IMR-90 (cell line): ENCODE results near the gene HDAC9. TPM values are rescaled to one million over a fixed set of nuclear protein-coding genes. Genes with fewer than 3 reads are reported as not detected.

ENCODE experiments used
- ATAC-seq: fragments of 200-7000 bp; cut with Tn5 transposase; 2 replicates; pipeline ENCODE4 v1.9.1; 2020; ENCODE audit warnings: low read depth, mild to moderate bottlenecking, moderate library complexity
- BruUV-seq: library from RNA; stranded (reverse); fragments of 400-500 nt; replicated peaks from 2 replicates; lab custom pipeline; 2021; lab: Mats Ljungman, UMichigan
- CTCF ChIA-PET: fragments of 300-600 bp; formaldehyde crosslinking; extraction: SDS; loops from one replicate; lab custom pipeline; 2021; ENCODE audit warnings: antibody characterized with exemption; lab: Yijun Ruan, JAX
- POLR2A ChIA-PET: fragments of 300-600 bp; sonication (Branson Sonifier 250); formaldehyde crosslinking; loops from one replicate; lab custom pipeline; 2022; ENCODE audit warnings: antibody characterized with exemption; ENCODE audit not compliant: unreplicated experiment; lab: Charles Lee
- DNase-seq: peaks from one replicate; pipeline ENCODE4 v3.0.0; 2013
- H2AFZ ChIP-seq: replicated peaks from 2 replicates; pipeline ENCODE3; 2013; ENCODE audit warnings: low read length, mild to moderate bottlenecking; ENCODE audit not compliant: poor library complexity
- H2AK5ac ChIP-seq: 2 replicates; pipeline ENCODE4 v1.6.1; 2013; ENCODE audit warnings: low read depth, low read length, inconsistent platforms
- H2AK9ac ChIP-seq: replicated peaks from 2 replicates; pipeline ENCODE3; 2013; ENCODE audit warnings: mild to moderate bottlenecking, low read depth, low read length, moderate library complexity; ENCODE audit not compliant: poor library complexity
- H2BK120ac ChIP-seq: 2 replicates; pipeline ENCODE4 v1.6.1; 2013; ENCODE audit warnings: low read depth, low read length, inconsistent platforms
- H2BK15ac ChIP-seq: 3 replicates; pipeline ENCODE4 v1.6.1; 2013; ENCODE audit warnings: low read depth, low read length, inconsistent platforms
- H2BK20ac ChIP-seq: 2 replicates; pipeline ENCODE4 v1.6.1; 2013; ENCODE audit warnings: low read depth, mild to moderate bottlenecking, inconsistent platforms, low read length, moderate library complexity
- H2BK5ac ChIP-seq: 2 replicates; pipeline ENCODE4 v1.6.1; 2013; ENCODE audit warnings: mild to moderate bottlenecking, low read depth, low read length, inconsistent platforms; ENCODE audit not compliant: poor library complexity, severe bottlenecking
- H3K14ac ChIP-seq: replicated peaks from 2 replicates; pipeline ENCODE4 v1.6.1; 2013; ENCODE audit warnings: low read depth, low read length, inconsistent platforms
- H3K18ac ChIP-seq: 2 replicates; pipeline ENCODE4 v1.6.1; 2013; ENCODE audit warnings: low read depth, low read length, control low read depth
- H3K23ac ChIP-seq: 2 replicates; pipeline ENCODE4 v1.6.1; 2013; ENCODE audit warnings: low read depth, low read length, inconsistent platforms
- H3K27ac ChIP-seq: 2 replicates; pipeline ENCODE4 v1.5.1; 2013; ENCODE audit warnings: mild to moderate bottlenecking, control low read depth, low read length; ENCODE audit not compliant: insufficient read depth
- H3K27me3 ChIP-seq: 2 replicates; pipeline ENCODE4 v1.6.1; 2013; ENCODE audit warnings: low read length; ENCODE audit not compliant: control insufficient read depth, insufficient read depth
- H3K36me3 ChIP-seq: 2 replicates; pipeline ENCODE4 v1.6.1; 2013; ENCODE audit warnings: low read length, mixed read lengths; ENCODE audit not compliant: control insufficient read depth, insufficient read depth
- H3K4ac ChIP-seq: 2 replicates; pipeline ENCODE4 v1.6.1; 2013; ENCODE audit warnings: low read depth, low read length, inconsistent platforms
- H3K4me1 ChIP-seq: 2 replicates; pipeline ENCODE4 v1.6.1; 2013; ENCODE audit warnings: low read length, mixed read lengths; ENCODE audit not compliant: control insufficient read depth, insufficient read depth
- H3K4me2 ChIP-seq: 2 replicates; pipeline ENCODE4 v1.6.1; 2013; ENCODE audit warnings: low read depth, mild to moderate bottlenecking, control low read depth, low read length, moderate library complexity
- H3K4me3 ChIP-seq: 2 replicates; pipeline ENCODE4 v1.5.1; 2013; ENCODE audit warnings: low read depth, mild to moderate bottlenecking, control low read depth, low read length, moderate library complexity; ENCODE audit not compliant: insufficient read depth
- H3K56ac ChIP-seq: 2 replicates; pipeline ENCODE4 v1.6.1; 2013; ENCODE audit warnings: low read length, inconsistent platforms; ENCODE audit not compliant: insufficient read depth; ENCODE audit errors: extremely low read depth
- H3K79me1 ChIP-seq, 2 experiments: 2 replicates each; pipeline ENCODE4 v1.6.1; 2013; ENCODE audit warnings: low read length in 2 of 2, inconsistent platforms in 1 of 2, low read depth in 1 of 2
- H3K9ac ChIP-seq: 2 replicates; pipeline ENCODE4 v1.6.1; 2013; ENCODE audit warnings: low read depth, low read length, control low read depth
- H3K9me1 ChIP-seq: 2 replicates; pipeline ENCODE4 v1.6.1; 2013; ENCODE audit warnings: low read length, inconsistent platforms; ENCODE audit not compliant: insufficient read depth
- H3K9me3 ChIP-seq: 2 replicates; pipeline ENCODE4 v1.6.1; 2013; ENCODE audit warnings: low read length; ENCODE audit not compliant: control insufficient read depth, insufficient read depth
- H4K20me1 ChIP-seq: 2 replicates; pipeline ENCODE4 v1.6.1; 2013; ENCODE audit warnings: low read length, inconsistent platforms; ENCODE audit not compliant: insufficient read depth
- H4K5ac ChIP-seq: 2 replicates; pipeline ENCODE4 v1.6.1; 2013; ENCODE audit warnings: mild to moderate bottlenecking, low read depth, low read length, control low read depth
- H4K8ac ChIP-seq, 2 experiments: 2 replicates each; pipeline ENCODE4 v1.6.1; 2013; ENCODE audit warnings: low read depth in 2 of 2, low read length in 2 of 2, control low read depth in 1 of 2, inconsistent platforms in 1 of 2
- H4K91ac ChIP-seq: 2 replicates; pipeline ENCODE4 v1.6.1; 2013; ENCODE audit warnings: low read depth, low read length, inconsistent platforms; ENCODE audit not compliant: insufficient read depth
- FOS ChIP-seq: fragments of 150-350 bp; IDR thresholded peaks from 2 replicates; pipeline ENCODE4 v1.6.1; 2016; ENCODE audit warnings: low read depth, low read length
- MXI1 ChIP-seq: IDR thresholded peaks from 2 replicates; pipeline ENCODE4 v1.6.1; 2012; ENCODE audit warnings: low read depth, mild to moderate bottlenecking, low read length, moderate library complexity, borderline replicate concordance
- RAD21 ChIP-seq: IDR thresholded peaks from 2 replicates; pipeline ENCODE4 v1.6.1; 2012; ENCODE audit warnings: low read length, improper control_type of control experiment
- SMC3 ChIP-seq: fragments of 150-350 bp; IDR thresholded peaks from 2 replicates; pipeline ENCODE4 v1.6.1; 2016; ENCODE audit warnings: low read depth, mild to moderate bottlenecking, antibody characterized with exemption, low read length, moderate library complexity
- WGBS, 2 experiments: methylation state at CpG; one replicate each; pipeline versions ENCODE4 v1.1.5 to v1.1.7; 2013; ENCODE audit warnings: missing lambda C conversion rate in 2 of 2; ENCODE audit not compliant: insufficient read length in 1 of 2; ENCODE audit errors: extremely low coverage in 2 of 2; 5-methylcytosine and 5-hydroxymethylcytosine counted together
- dilution Hi-C: fragments of 300-500 bp; cut with HindIII; formaldehyde crosslinking; loops from one replicate; pipeline ENCODE4 v1.14.3; 2018; ENCODE audit warnings: low sequenced_read_pairs; ENCODE audit not compliant: unreplicated experiment
- in situ Hi-C: fragments of 300-500 bp; cut with MboI; formaldehyde crosslinking; loops from 3 replicates; pipeline ENCODE4 v1.14.3; 2019; ENCODE audit warnings: low sequenced_read_pairs, inconsistent platforms, mixed read lengths
- intact Hi-C: fragments of 100-400 bp; cut with micrococcal nuclease; formaldehyde crosslinking; loops from 2 replicates; pipeline ENCODE4 v1.10.0; 2022
- polyA plus RNA-seq, 3 experiments: library from polyadenylated mRNA; depleted of rRNA; stranded (reverse); fragments of >200 nt; gene quantifications; 2 replicates each; pipeline ENCODE4 v1.2.3, GENCODE V29; 2012; ENCODE audit warnings: low replicate concordance in 1 of 3
- total RNA-seq: library from RNA; depleted of rRNA; stranded (reverse); fragments of >200 nt; gene quantifications from 2 replicates; pipeline ENCODE4 v1.2.3, GENCODE V29; 2012
- TF ChIP-seq, protein P1 (sequence below): conservative IDR thresholded peaks from 2 replicates; pipeline ENCODE4 v1.5.1; 2012; ENCODE audit warnings: mild to moderate bottlenecking, low read depth, low read length, improper control_type of control experiment

HDAC9 gene
- total and polyA plus RNA-seq, 2 of the 4 experiments (the other 2 are of a cell fraction) = 4.3 to 24.7 TPM

DNA sequence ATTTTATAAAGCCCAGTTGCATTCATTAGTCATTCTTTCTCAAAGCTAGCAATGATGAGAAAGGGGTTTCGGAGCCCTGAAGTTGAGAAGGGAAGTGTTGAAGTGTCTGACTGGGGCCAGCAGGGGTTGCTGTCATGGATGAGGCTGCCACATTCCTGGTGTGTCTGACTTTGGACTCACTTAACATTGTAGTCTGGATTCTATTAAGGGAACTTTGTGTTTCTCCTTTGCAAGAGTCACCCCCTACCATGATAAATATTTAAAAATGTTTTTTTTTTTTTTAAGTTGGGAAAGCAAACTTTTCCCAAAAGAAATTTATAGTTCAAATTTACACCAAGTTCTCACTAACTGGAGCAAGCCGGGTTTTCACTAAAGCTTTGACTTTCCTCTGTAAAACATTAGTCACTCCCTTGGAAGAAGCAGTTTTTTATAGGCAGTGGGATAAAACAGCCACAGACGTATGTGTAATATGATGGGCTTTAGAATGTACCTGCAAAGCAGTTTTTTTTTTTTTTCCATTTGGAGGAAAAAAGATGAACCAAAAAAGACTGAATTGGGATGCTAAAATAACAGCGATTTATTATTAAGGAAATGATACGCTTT, 378.3 kb downstream of the HDAC9 start:
- intact Hi-C loops = no loop called here
- no peaks in the 10 kb centered on the region for H3K79me1 ChIP-seq
- ATAC-seq = peak; percentile 62

More for the DNA sequence above, 378.3 kb downstream of the HDAC9 start:
- no peak overlapping the region for H2BK20ac ChIP-seq
- TF ChIP-seq SMC3 (peak; percentile 22; the same call in 1 of the 2 replicates), FOS (no peak), RAD21 (peak; percentile 36; the same call in 1 of the 2 replicates), MXI1 (no peak)
- TF ChIP-seq, protein P1, sequence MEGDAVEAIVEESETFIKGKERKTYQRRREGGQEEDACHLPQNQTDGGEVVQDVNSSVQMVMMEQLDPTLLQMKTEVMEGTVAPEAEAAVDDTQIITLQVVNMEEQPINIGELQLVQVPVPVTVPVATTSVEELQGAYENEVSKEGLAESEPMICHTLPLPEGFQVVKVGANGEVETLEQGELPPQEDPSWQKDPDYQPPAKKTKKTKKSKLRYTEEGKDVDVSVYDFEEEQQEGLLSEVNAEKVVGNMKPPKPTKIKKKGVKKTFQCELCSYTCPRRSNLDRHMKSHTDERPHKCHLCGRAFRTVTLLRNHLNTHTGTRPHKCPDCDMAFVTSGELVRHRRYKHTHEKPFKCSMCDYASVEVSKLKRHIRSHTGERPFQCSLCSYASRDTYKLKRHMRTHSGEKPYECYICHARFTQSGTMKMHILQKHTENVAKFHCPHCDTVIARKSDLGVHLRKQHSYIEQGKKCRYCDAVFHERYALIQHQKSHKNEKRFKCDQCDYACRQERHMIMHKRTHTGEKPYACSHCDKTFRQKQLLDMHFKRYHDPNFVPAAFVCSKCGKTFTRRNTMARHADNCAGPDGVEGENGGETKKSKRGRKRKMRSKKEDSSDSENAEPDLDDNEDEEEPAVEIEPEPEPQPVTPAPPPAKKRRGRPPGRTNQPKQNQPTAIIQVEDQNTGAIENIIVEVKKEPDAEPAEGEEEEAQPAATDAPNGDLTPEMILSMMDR = peak; percentile 34
- CTCF ChIA-PET = interaction anchor here (0.7 kb wide), 1 partner anchor 492 kb away, joined by 3 read pairs; no protein-coding TSS in a partner anchor
- no TSS peak for BruUV-seq
- H3K9me1 ChIP-seq = no peaks in the 10 kb centered on the region
- no peak overlapping the region for H2AK5ac ChIP-seq
- no peaks in the 10 kb centered on the region; the same call in 1 of the 2 replicates for H3K9me3 ChIP-seq
- no peaks in the 10 kb centered on the region for H3K36me3 ChIP-seq
- H3K4me2 ChIP-seq = no peak overlapping the region
- no peak overlapping the region for H3K56ac ChIP-seq
- no peak overlapping the region for H4K8ac ChIP-seq
- H3K14ac ChIP-seq = no peak overlapping the region
- no peak overlapping the region for H2BK5ac ChIP-seq
- no peak overlapping the region for H4K91ac ChIP-seq
- H4K20me1 ChIP-seq = no peaks in the 10 kb centered on the region
- no peaks in the 10 kb centered on the region for H3K4me1 ChIP-seq
- no peak overlapping the region for H3K9ac ChIP-seq
- in situ Hi-C loops = no loop called here
- no peak overlapping the region for H3K27ac ChIP-seq
- H2BK120ac ChIP-seq = no peak overlapping the region
- H3K18ac ChIP-seq = no peak overlapping the region
- no peak overlapping the region for H3K23ac ChIP-seq
- no peak overlapping the region for H2AK9ac ChIP-seq
- H3K27me3 ChIP-seq = no peaks in the 10 kb centered on the region
- DNase-seq = peak; percentile 41
- POLR2A ChIA-PET = no interaction called here
- no peak overlapping the region for H4K5ac ChIP-seq
- dilution Hi-C loops = no loop called here
- no peak overlapping the region for H2BK15ac ChIP-seq
- WGBS, 2 experiments = no CpG with 5 or more reads among the region's 5 CpGs
- H3K4me3 ChIP-seq = no peak overlapping the region
- no peak overlapping the region for H3K4ac ChIP-seq
- H2AFZ ChIP-seq = no peak overlapping the region
